GM12892 (cell line): Measurements from ENCODE around the gene GRAMD1B.

Experiments used
- POLR2A ChIP-seq: IDR thresholded peaks from 2 replicates; pipeline ENCODE4 v1.6.1; 2011; ENCODE audit warnings: low read depth, low read length, control low read depth
- TAF1 ChIP-seq: IDR thresholded peaks from 2 replicates; pipeline ENCODE4 v1.6.1; 2011; ENCODE audit warnings: low read depth, mild to moderate bottlenecking, control low read depth, low read length, borderline replicate concordance

DNA sequence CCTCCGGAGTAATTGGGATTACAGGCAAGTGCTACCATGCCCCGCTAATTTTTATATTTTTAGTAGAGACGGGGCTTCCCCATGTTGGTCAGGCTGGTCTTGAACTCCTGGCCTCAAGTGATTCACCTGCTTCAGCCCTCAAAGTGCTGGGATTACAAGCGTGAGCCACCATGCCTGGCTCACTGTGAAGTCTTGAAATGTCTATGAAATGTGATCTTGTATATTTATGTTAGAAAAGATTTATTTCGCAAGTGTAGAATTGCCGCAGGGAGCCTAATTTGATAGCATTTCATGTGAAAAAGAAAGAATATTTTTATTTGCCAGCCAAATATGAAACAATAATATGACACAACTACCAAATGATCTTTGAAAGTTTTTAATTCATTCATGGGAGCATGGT is 52.1 kb downstream of the GRAMD1B start:
- TF ChIP-seq POLR2A = no peak
- TF ChIP-seq TAF1 = no peak
